Stomach (tissue), 9 donors: ENCODE results near the gene CENPP. TPM values are rescaled to one million over a fixed set of nuclear protein-coding genes. Genes with fewer than 3 reads are reported as not detected.

Source experiments
- DNase-seq, 2 donors: peaks; one replicate each; pipeline versions ENCODE4 v3.0.0 to v3.0.0-alpha.2; 2013 to 2019
- H3K27ac ChIP-seq, 5 donors: fragments of 200-600 bp in 4 of 5; sonication (generic) in 4 of 5; one replicate each; pipeline ENCODE4 v1.5.1; 2013 to 2019; ENCODE audit warnings: mild to moderate bottlenecking in 1 of 5, moderate library complexity in 1 of 5
- H3K27me3 ChIP-seq, 3 donors: fragments of 200-600 bp; sonication (generic); one replicate each; pipeline ENCODE4 v1.5.1; 2017 to 2019; ENCODE audit warnings: mixed run types in 1 of 3
- H3K36me3 ChIP-seq, 4 donors: fragments of 200-600 bp; sonication (generic); 1 replicate in 3 of 4; 2 replicates in 1 of 4; pipeline ENCODE4 v1.5.1; 2016 to 2019
- H3K4me1 ChIP-seq, 4 donors: fragments of 200-600 bp; sonication (generic); one replicate each; pipeline ENCODE4 v1.5.1; 2016 to 2019
- H3K4me3 ChIP-seq, 4 donors: fragments of 200-600 bp; sonication (generic) in 3 of 4; one replicate each; pipeline ENCODE4 v1.5.1; 2016 to 2019; ENCODE audit warnings: mild to moderate bottlenecking in 1 of 4
- H3K9me3 ChIP-seq, 4 donors: fragments of 200-600 bp; sonication (generic); one replicate each; pipeline ENCODE4 v1.5.1; 2016 to 2019
- EP300 ChIP-seq: sonication (generic); formaldehyde crosslinking; IDR thresholded peaks from one replicate; pipeline ENCODE4 v1.6.1; 2017; ENCODE audit warnings: antibody characterized with exemption
- POLR2A ChIP-seq, 4 donors: fragments of 450-650 bp; IDR thresholded peaks; one replicate each; pipeline ENCODE4 v1.6.1; 2016; ENCODE audit warnings: antibody characterized with exemption in 4 of 4, control low read depth in 2 of 4, mild to moderate bottlenecking in 1 of 4, moderate library complexity in 1 of 4
- POLR2AphosphoS5 ChIP-seq, 3 donors: sonication (generic); formaldehyde crosslinking; IDR thresholded peaks; one replicate each; pipeline ENCODE4 v1.6.1; 2016; ENCODE audit warnings: antibody characterized with exemption in 3 of 3
- WGBS, 5 donors: extraction: QIAGEN DNeasy Blood & Tissue Kit in 3 of 5; methylation state at CpG; one replicate each; pipeline versions ENCODE4 v1.1.5 to v1.1.7; 2013 to 2018; 5-methylcytosine and 5-hydroxymethylcytosine counted together
- intact Hi-C: fragments of 100-400 bp; cut with DNase I; formaldehyde crosslinking; loops from one replicate; pipeline ENCODE4 v1.15.1; 2023; ENCODE audit warnings: low total_unique reads
- polyA plus RNA-seq, 3 donors: library from polyadenylated mRNA; stranded (reverse); fragments of 200-250 nt; gene quantifications; one replicate each; pipeline ENCODE4 v1.2.3, GENCODE V29; 2013
- total RNA-seq, 5 donors: library from RNA; depleted of rRNA; stranded (reverse); fragments of >200 nt; gene quantifications; one replicate each; pipeline versions ENCODE4 v1.1.0 to v1.2.3, GENCODE V29; 2014 to 2016
- TF ChIP-seq, protein P1 (sequence below), 7 experiments: fragments of 450-650 bp in 4 of 7; fragments of 200-600 bp in 3 of 7; sonication (generic) in 3 of 7; IDR thresholded peaks; one replicate each; pipeline ENCODE4 v1.5.1; 2016 to 2019; ENCODE audit warnings: antibody characterized with exemption in 7 of 7, control low read depth in 2 of 7, mild to moderate bottlenecking in 1 of 7
- donor health status: healthy with polysubstance abuse.
- donor health status: Bipolar disorder and iron deficiency.
- donor health status: healthy.

Gene CENPP
- total and polyA plus RNA-seq, 8 donors: 1.3 to 37.9 (median 3.2) TPM

DNA sequence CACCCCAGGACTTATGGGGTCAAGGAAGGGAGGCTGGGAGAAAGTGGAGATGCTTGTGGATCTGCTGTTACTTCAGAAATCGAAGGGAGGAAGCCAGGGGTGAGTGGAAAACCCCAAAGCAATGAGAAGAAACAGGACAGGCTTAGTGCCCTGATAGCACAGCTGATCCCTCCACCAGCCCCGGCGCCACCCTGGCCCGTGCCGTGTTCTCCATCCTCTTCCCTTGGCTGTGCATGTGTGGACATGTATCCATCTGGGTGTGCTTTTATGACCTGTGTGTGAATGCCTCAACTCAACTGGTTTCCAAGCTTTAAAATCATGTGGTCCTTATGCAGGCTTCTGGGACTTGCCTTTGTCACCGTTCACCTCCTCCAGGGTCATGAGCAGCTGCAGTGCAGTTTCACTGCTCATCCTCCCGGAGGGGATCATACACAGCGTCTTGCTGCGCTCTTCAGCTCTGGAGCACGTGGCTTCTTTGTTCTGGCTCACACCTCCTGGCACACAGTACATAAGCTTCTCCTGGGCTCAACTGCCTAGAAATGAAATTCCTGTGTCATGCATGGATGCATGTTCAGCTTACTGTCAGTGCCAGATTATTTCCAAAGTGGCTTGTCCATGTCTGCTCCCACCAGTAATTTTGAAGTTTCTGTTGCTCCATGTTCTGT lies 286.0 kb downstream of the CENPP start:
- TF ChIP-seq, protein P1, sequence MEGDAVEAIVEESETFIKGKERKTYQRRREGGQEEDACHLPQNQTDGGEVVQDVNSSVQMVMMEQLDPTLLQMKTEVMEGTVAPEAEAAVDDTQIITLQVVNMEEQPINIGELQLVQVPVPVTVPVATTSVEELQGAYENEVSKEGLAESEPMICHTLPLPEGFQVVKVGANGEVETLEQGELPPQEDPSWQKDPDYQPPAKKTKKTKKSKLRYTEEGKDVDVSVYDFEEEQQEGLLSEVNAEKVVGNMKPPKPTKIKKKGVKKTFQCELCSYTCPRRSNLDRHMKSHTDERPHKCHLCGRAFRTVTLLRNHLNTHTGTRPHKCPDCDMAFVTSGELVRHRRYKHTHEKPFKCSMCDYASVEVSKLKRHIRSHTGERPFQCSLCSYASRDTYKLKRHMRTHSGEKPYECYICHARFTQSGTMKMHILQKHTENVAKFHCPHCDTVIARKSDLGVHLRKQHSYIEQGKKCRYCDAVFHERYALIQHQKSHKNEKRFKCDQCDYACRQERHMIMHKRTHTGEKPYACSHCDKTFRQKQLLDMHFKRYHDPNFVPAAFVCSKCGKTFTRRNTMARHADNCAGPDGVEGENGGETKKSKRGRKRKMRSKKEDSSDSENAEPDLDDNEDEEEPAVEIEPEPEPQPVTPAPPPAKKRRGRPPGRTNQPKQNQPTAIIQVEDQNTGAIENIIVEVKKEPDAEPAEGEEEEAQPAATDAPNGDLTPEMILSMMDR (IDR thresholded peaks at IDR 0.05): no peak
- TF ChIP-seq POLR2A (IDR thresholded peaks at IDR 0.05) (no peak), POLR2AphosphoS5 (IDR thresholded peaks at IDR 0.05) (no peak), EP300 (no peak)
- peaks cover 4 to 59% (median 54%) of the 10 kb centered on the region in 4 donors for H3K36me3 ChIP-seq
- H3K27me3 ChIP-seq: no peaks in the 10 kb centered on the region
- H3K9me3 ChIP-seq: no peaks in the 10 kb centered on the region
- peaks cover 0 to 56% (median 31%) of the 10 kb centered on the region in 4 donors for H3K4me1 ChIP-seq
- peak overlapping the region in 3 of 5 donors; percentile 8 to 71 (median 21) for H3K27ac ChIP-seq
- 82 to 93% (median 87%) methylated on average over 10 of the region's 10 CpGs for WGBS, 5 donors
- intact Hi-C loops: no loop called here
- DNase-seq: no peak
- H3K4me3 ChIP-seq: no peak overlapping the region

DNA sequence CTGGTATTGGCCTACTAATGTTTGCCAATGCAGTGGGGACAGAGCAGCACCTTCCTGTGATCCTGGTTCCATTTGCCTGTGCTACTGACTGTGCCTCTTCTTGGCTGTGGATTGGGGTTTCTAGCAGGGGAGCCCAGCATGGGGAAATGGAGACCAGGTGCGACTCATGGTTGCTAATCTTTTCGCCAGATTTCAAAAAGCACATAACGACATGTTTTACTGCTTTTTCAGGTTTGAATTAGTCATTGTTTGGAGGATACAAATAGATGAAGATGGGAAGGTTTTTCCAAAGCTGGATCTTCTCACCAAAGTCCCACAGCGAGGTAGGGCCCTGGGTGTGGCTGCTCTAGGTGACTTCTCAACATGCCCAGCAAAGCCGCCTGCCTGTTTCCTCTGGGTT lies 286.5 kb downstream of the CENPP start:
- Histone ChIP-seq H3K27me3 (no peaks in the 10 kb centered on the region), H3K36me3 (peaks cover 4 to 62% (median 58%) of the 10 kb centered on the region in 4 donors), H3K27ac (peak overlapping the region in 1 of 5 donors; percentile 27), H3K4me3 (no peak overlapping the region), H3K9me3 (no peaks in the 10 kb centered on the region), H3K4me1 (peaks cover 0 to 56% (median 31%) of the 10 kb centered on the region in 4 donors)
- TF ChIP-seq POLR2AphosphoS5 (IDR thresholded peaks at IDR 0.05) (no peak), POLR2A (IDR thresholded peaks at IDR 0.05) (no peak)
- TF ChIP-seq, protein P1 (IDR thresholded peaks at IDR 0.05): no peak
- WGBS, 5 donors: 86 to 99% (median 95%) methylated on average over 5 of the region's 5 CpGs
- DNase-seq: no peak
- intact Hi-C loops: no loop called here

DNA sequence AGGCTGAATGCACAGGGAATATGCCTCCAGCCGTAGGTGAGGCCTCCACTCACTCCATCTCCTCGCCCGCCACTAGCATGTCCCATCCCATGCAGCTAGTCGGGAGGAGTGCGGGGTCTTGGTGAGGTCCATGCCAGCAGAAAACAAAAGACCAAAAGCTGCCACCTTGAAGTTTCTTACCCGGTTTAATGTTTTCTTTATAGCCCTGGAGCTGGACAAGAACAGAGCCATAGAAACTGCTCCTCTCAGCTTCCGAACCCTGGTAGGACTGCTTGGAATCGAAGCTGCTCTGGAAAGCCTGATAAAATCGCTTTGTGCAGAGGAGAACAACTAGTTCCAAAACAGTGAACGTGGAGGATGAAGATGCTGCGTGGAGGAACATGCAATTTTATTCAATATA lies 287.1 kb downstream of the CENPP start:
- peaks cover 8 to 66% (median 63%) of the 10 kb centered on the region in 4 donors for H3K36me3 ChIP-seq
- TF ChIP-seq EP300 (no peak), POLR2A (IDR thresholded peaks at IDR 0.05) (no peak), POLR2AphosphoS5 (IDR thresholded peaks at IDR 0.05) (no peak)
- TF ChIP-seq, protein P1 (IDR thresholded peaks at IDR 0.05): no peak
- 86 to 96% (median 94%) methylated on average over 11 of the region's 11 CpGs for WGBS, 5 donors
- peaks cover 0 to 56% (median 34%) of the 10 kb centered on the region in 4 donors for H3K4me1 ChIP-seq
- peak overlapping the region in 1 of 5 donors; percentile 27 for H3K27ac ChIP-seq
- H3K27me3 ChIP-seq: no peaks in the 10 kb centered on the region
- no peak overlapping the region for H3K4me3 ChIP-seq
- H3K9me3 ChIP-seq: no peaks in the 10 kb centered on the region
- intact Hi-C loops: no loop called here
- DNase-seq: no peak

DNA sequence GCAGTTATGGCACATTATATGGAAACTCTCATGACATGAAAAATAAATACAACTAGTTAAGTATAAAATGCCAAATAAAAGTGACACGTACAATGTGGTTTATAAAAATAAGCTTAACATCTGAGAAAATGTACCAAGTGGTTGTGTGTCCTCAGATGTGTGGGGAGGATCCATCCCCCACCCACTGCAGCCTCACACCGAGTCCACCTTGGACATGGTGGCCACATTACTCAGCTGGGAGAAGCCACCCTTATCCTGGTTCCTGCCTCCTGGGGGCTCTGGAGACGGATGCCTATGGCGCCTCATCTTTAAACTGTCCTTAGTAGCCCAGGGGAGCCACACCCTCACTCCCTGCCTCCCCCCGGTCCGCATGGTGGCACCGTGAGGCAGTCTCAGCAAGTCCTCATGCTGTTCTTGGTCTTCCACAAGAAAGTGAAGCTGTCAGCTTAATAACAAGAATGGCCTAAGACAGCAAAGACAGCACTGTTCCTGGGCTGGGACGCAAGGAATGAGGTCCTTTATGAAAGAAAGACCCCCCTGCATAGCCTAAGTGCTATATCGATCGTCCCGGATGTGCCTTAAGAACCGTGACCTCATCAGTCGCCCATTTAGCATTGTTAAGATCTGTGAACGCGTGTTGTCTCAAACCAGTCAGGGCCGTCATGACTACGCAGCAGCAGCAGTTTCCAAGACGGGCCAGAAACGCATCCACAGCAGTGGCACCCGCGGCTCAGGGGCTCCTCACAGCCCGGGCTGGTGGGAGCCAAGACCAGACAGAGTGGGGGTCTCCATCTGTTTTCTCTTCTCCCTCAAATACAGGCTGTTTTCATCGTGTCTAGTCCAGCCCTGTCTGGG lies 287.7 kb downstream of the CENPP start:
- Histone ChIP-seq H3K9me3 (no peaks in the 10 kb centered on the region), H3K27ac (no peak overlapping the region), H3K4me1 (peaks cover 6 to 57% (median 36%) of the 10 kb centered on the region in 4 donors), H3K4me3 (no peak overlapping the region), H3K36me3 (peaks cover 9 to 72% (median 69%) of the 10 kb centered on the region in 4 donors), H3K27me3 (no peaks in the 10 kb centered on the region)
- 95 to 96% (median 96%) methylated on average over 20 to 23 of the region's 23 CpGs for WGBS, 5 donors
- no peak for DNase-seq
- TF ChIP-seq, protein P1 (IDR thresholded peaks at IDR 0.05): no peak
- no peak for TF ChIP-seq POLR2A (IDR thresholded peaks at IDR 0.05)
- TF ChIP-seq POLR2AphosphoS5 (IDR thresholded peaks at IDR 0.05): no peak
- no peak for TF ChIP-seq EP300
- intact Hi-C loops: no loop called here
